K562 (cell line): ENCODE results near the gene SYNPR. TPM values are rescaled to one million over a fixed set of nuclear protein-coding genes. Genes with fewer than 3 reads are reported as not detected.

ENCODE experiments used
- ATAC-seq: fragments of 200-7000 bp; cut with Tn5 transposase; 3 replicates; pipeline ENCODE4 v1.9.1; 2020; ENCODE audit warnings: moderate library complexity
- BruUV-seq: library from RNA; stranded (reverse); fragments of 400-500 nt; replicated peaks from 2 replicates; lab custom pipeline; 2021; lab: Mats Ljungman, UMichigan
- CTCF ChIA-PET: fragments of 300-600 bp; formaldehyde crosslinking; extraction: SDS; loops from one replicate; lab custom pipeline; 2021; ENCODE audit warnings: low intra/inter-chr PET ratio; lab: Yijun Ruan, JAX
- POLR2A ChIA-PET: fragments of 300-600, 350-650 bp; sonication (Branson Sonifier 250); formaldehyde crosslinking; extraction: SDS; loops from one replicate; lab custom pipeline; 2021; ENCODE audit warnings: antibody characterized with exemption, inconsistent platforms; lab: Yijun Ruan, JAX
- DNase-seq, 4 experiments: peaks; one replicate each; pipeline versions ENCODE4 v3.0.0 to v3.0.0-alpha.2; 2011 to 2018; ENCODE audit warnings: low spot score in 3 of 4, mixed read lengths in 3 of 4; ENCODE audit errors: extremely low read depth in 1 of 4
- FAIRE-seq: peaks from 2 replicates; lab custom pipeline; 2011; peaks lifted over from hg19 to GRCh38; lab: Jason Lieb, UNC
- H2AFZ ChIP-seq: 2 replicates; pipeline ENCODE4 v1.6.0; 2011; ENCODE audit warnings: low read depth, low read length, control low read depth, inconsistent platforms
- H3K27ac ChIP-seq: fragments of 200-600 bp; 3 replicates; pipeline ENCODE4 v1.8.0; 2011; ENCODE audit warnings: low read depth, mild to moderate bottlenecking, control low read depth, inconsistent platforms, low read length, moderate library complexity, mixed read lengths; ENCODE audit errors: extremely low read depth
- H3K27me3 ChIP-seq, 2 experiments: fragments of 300-600 bp in 1 of 2; 2 replicates in 1 of 2; 3 replicates in 1 of 2; pipeline versions ENCODE4 v1.6.0 to v1.8.0; 2011; ENCODE audit warnings: inconsistent platforms in 2 of 2, low read length in 2 of 2, mild to moderate bottlenecking in 1 of 2, mixed read lengths in 1 of 2, moderate library complexity in 1 of 2; ENCODE audit not compliant: control insufficient read depth in 2 of 2, insufficient read depth in 2 of 2
- H3K36me3 ChIP-seq: fragments of 300-600 bp; 3 replicates; pipeline ENCODE4 v1.8.0; 2011; ENCODE audit warnings: mild to moderate bottlenecking, low read length, inconsistent platforms; ENCODE audit not compliant: control insufficient read depth, insufficient read depth
- H3K4me1 ChIP-seq, 2 experiments: fragments of 200-600 bp in 1 of 2; replicated peaks in 1 of 2; 2 replicates in 1 of 2; 3 replicates in 1 of 2; pipeline versions ENCODE4 v1.5.1 to v1.8.0; 2011; ENCODE audit warnings: inconsistent platforms in 2 of 2, low read length in 2 of 2, mild to moderate bottlenecking in 1 of 2, mixed read lengths in 1 of 2, moderate library complexity in 1 of 2; ENCODE audit not compliant: control insufficient read depth in 2 of 2, insufficient read depth in 2 of 2
- H3K4me2 ChIP-seq: 2 replicates; pipeline ENCODE4 v1.6.1; 2011; ENCODE audit warnings: low read length, control low read depth, inconsistent platforms, mixed read lengths; ENCODE audit not compliant: insufficient read depth
- H3K4me3 ChIP-seq: fragments of 200-600 bp; sonication (generic), shearing (Covaris generic); 2 replicates; pipeline ENCODE4 v1.5.1; 2016; ENCODE audit warnings: control low read depth, inconsistent platforms
- H3K79me2 ChIP-seq: fragments of 200-600 bp; 3 replicates; pipeline ENCODE4 v1.8.0; 2011; ENCODE audit warnings: low read length, inconsistent platforms; ENCODE audit not compliant: control insufficient read depth, insufficient read depth
- H3K9ac ChIP-seq, 2 experiments: 2 replicates each; pipeline versions ENCODE4 v1.6.0 to v1.6.1; 2011; ENCODE audit warnings: low read depth in 2 of 2, low read length in 2 of 2, control low read depth in 1 of 2, inconsistent platforms in 1 of 2, mild to moderate bottlenecking in 1 of 2, mixed read lengths in 1 of 2; ENCODE audit not compliant: insufficient read depth in 1 of 2
- H3K9me1 ChIP-seq: one replicate; pipeline ENCODE4 v1.6.0; 2011; ENCODE audit warnings: inconsistent platforms, mild to moderate bottlenecking, low read length, moderate library complexity; ENCODE audit not compliant: control insufficient read depth, insufficient read depth
- H3K9me3 ChIP-seq: replicated peaks from 2 replicates; pipeline ENCODE4 v1.5.1; 2011; ENCODE audit warnings: low read depth, low read length, inconsistent platforms; ENCODE audit not compliant: control insufficient read depth, insufficient read depth
- H4K20me1 ChIP-seq: replicated peaks from 2 replicates; pipeline ENCODE4 v1.6.1; 2011; ENCODE audit warnings: low read length, inconsistent platforms, mixed read lengths; ENCODE audit not compliant: control insufficient read depth, insufficient read depth
- AFF1 ChIP-seq, 2 experiments: fragments of 450-650 bp; IDR thresholded peaks; 2 replicates each; pipeline ENCODE4 v1.6.1; 2018; ENCODE audit warnings: mild to moderate bottlenecking in 2 of 2, low read depth in 1 of 2; ENCODE audit not compliant: partially characterized antibody in 2 of 2
- FOXJ2 ChIP-seq: fragments of 200-800 bp; sonication (Bioruptor generic); IDR thresholded peaks from 2 replicates; pipeline ENCODE4 v1.6.1; 2016; ENCODE audit warnings: missing genetic modification characterization, missing compliant biosample characterization
- MAZ ChIP-seq, 2 experiments: fragments of 450-650 bp in 1 of 2; sonication (generic) in 1 of 2; formaldehyde crosslinking; IDR thresholded peaks in 1 of 2; conservative IDR thresholded peaks in 1 of 2; 2 replicates each; pipeline versions ENCODE4 v1.4.0 to v1.5.0; 2020; ENCODE audit warnings: mild to moderate bottlenecking in 1 of 2, missing genetic modification reagents in 1 of 2
- MCM5 ChIP-seq: fragments of 450-650 bp; IDR thresholded peaks from 2 replicates; pipeline ENCODE4 v1.6.1; 2016; ENCODE audit warnings: low read depth
- PHF21A ChIP-seq: fragments of 450-650 bp; IDR thresholded peaks from 2 replicates; pipeline ENCODE4 v1.6.1; 2017; ENCODE audit warnings: low read depth, borderline replicate concordance
- RBM15 ChIP-seq: fragments of 200-400 bp; formaldehyde crosslinking; IDR thresholded peaks from 2 replicates; pipeline ENCODE4 v1.6.1; 2018; ENCODE audit warnings: mild to moderate bottlenecking, low read length, moderate library complexity; ENCODE audit not compliant: insufficient read depth
- TEAD2 ChIP-seq: fragments of 450-650 bp; IDR thresholded peaks from 2 replicates; pipeline ENCODE4 v1.6.1; 2016; ENCODE audit warnings: missing genetic modification characterization, control low read depth, missing compliant biosample characterization
- ZNF398 ChIP-seq: fragments of 250-450 bp; sonication (Bioruptor Pico); IDR thresholded peaks from 2 replicates; pipeline ENCODE4 v1.8.0; 2021; ENCODE audit warnings: moderate library complexity, mild to moderate bottlenecking, inconsistent platforms
- ZNF592 ChIP-seq: fragments of 450-650 bp; IDR thresholded peaks from 2 replicates; pipeline ENCODE4 v1.6.1; 2017; ENCODE audit warnings: antibody characterized with exemption, mild to moderate bottlenecking
- WGBS: fragments of 100-300 bp; shearing (Covaris generic); methylation state at CpG from one replicate; pipeline ENCODE4 v1.1.6; 2016; ENCODE audit warnings: low coverage, mixed read lengths; ENCODE audit not compliant: insufficient coverage; ENCODE audit errors: missing lambda C conversion rate; 5-methylcytosine and 5-hydroxymethylcytosine counted together
- in situ Hi-C: fragments of 300-500 bp; cut with MboI; formaldehyde crosslinking; loops from 4 replicates; pipeline ENCODE4 v1.15.0; 2018; ENCODE audit warnings: inconsistent platforms, mixed read lengths
- intact Hi-C: fragments of 100-400 bp; cut with micrococcal nuclease; formaldehyde crosslinking; loops from 2 replicates; pipeline ENCODE4 v1.14.2; 2022
- polyA plus RNA-seq, 8 experiments: library from polyadenylated mRNA; depleted of rRNA in 4 of 8; stranded (reverse) in 5 of 8; unstranded in 3 of 8; fragments of >200 nt; fragmentation: Nextera tagmentation in 2 of 8; fragmentation: Illumina TruSeq in 1 of 8; extraction: Ambion mirVana in 2 of 8; extraction: Trizol in 1 of 8; gene quantifications; 2 replicates each; pipeline versions ENCODE4 v1.2.1 to v1.2.3, GENCODE V29; 2011 to 2014; ENCODE audit warnings: inconsistent platforms in 1 of 8, missing spikeins in 1 of 8
- total RNA-seq, 7 experiments: library from RNA; depleted of rRNA in 6 of 7; stranded (reverse); fragments of >200 nt in 6 of 7; fragmentation: Illumina TruSeq in 2 of 7; extraction: Trizol in 2 of 7; gene quantifications; 2 replicates each; pipeline versions ENCODE4 v1.2.1 to v1.2.3, GENCODE V29; 2011 to 2021; ENCODE audit warnings: low replicate concordance in 1 of 7

The SYNPR gene
- total and polyA plus RNA-seq, 9 of the 15 experiments (the other 6 are each of a cell fraction or from before 2014, with no cell fraction given) = not detected

GRCh38 chr3:63400246-63400860, 122.2 kb downstream of the SYNPR start (continued):
- TF ChIP-seq RBM15 (no peak), PHF21A (no peak), TEAD2 (tag) (no peak), FOXJ2 (tag) (no peak), AFF1 (IDR thresholded peaks at IDR 0.05; ENCODE audit: low read depth in 1 of 2, partially characterized antibody in 2 of 2) (no peak)

- in situ Hi-C loops (no loop called here), intact Hi-C loops (no loop called here)
- Histone ChIP-seq H3K27me3 (no peaks in the 10 kb centered on the region), H3K4me3 (no peak overlapping the region), H3K4me1 (no peaks in the 10 kb centered on the region), H4K20me1 (no peaks in the 10 kb centered on the region), H3K9me3 (no peaks in the 10 kb centered on the region), H3K27ac (no peak overlapping the region), H3K9ac (no peak overlapping the region), H3K9me1 (no peaks in the 10 kb centered on the region), H2AFZ (no peak overlapping the region), H3K36me3 (no peaks in the 10 kb centered on the region), H3K79me2 (no peaks in the 10 kb centered on the region)
- DNase-seq (no peak), FAIRE-seq (no peak), ATAC-seq (no peak)
- ChIA-PET CTCF (no interaction called here), POLR2A (no interaction called here)
- WGBS = 0% methylated on average over 3 of the region's 3 CpGs
- BruUV-seq = no TSS peak
- TF ChIP-seq ZNF592 (no peak), MAZ (CRISPR knock-in tag; conservative IDR thresholded peaks at IDR 0.05 in 1 of 2, IDR thresholded peaks at IDR 0.05 in 1 of 2) (no peak), MCM5 (no peak), ZNF398 (CRISPR knock-in tag) (no peak)
- TF ChIP-seq, all 486 proteins: peak for 0
- no peak overlapping the region for H3K4me2 ChIP-seq
These were observed 127.8 kb downstream of the SYNPR start for GRCh38 chr3:63405882-63406281.
